HCT116 (cell line): ENCODE results near the gene ZNF678. TPM values are rescaled to one million over a fixed set of nuclear protein-coding genes. Genes with fewer than 3 reads are reported as not detected.

Source experiments
- ATAC-seq: fragments of 200-7000 bp; cut with Tn5 transposase; 2 replicates; pipeline ENCODE4 v1.9.1; 2020; ENCODE audit warnings: mild to moderate bottlenecking, moderate library complexity
- BruUV-seq: library from RNA; stranded (reverse); fragments of 400-500 nt; replicated peaks from 2 replicates; lab custom pipeline; 2021; lab: Mats Ljungman, UMichigan
- CTCF ChIA-PET: fragments of 300-600 bp; sonication (Branson Sonifier 250); formaldehyde crosslinking; loops from one replicate; lab custom pipeline; 2021; ENCODE audit warnings: antibody characterized with exemption; lab: Charles Lee
- POLR2A ChIA-PET: fragments of 300-600, 350-600 bp; sonication (Branson Sonifier 250); formaldehyde crosslinking; loops from one replicate; lab custom pipeline; 2021; ENCODE audit warnings: antibody characterized with exemption; lab: Charles Lee
- RAD21 ChIA-PET, 2 experiments: fragments of 300-600 bp; sonication (Branson Sonifier 250); formaldehyde crosslinking; loops; one replicate each; lab custom pipeline; 2023; ENCODE audit warnings: low total read pairs in 2 of 2; ENCODE audit not compliant: uncharacterized antibody in 2 of 2, unreplicated experiment in 2 of 2, low non-redundant PET in 1 of 2; lab: Charles Lee
- DNase-seq: peaks from one replicate; pipeline ENCODE4 v3.0.0-alpha.2; 2010; ENCODE audit warnings: low read depth, low spot score
- H2AFZ ChIP-seq: fragments of 200-600 bp; shearing (Covaris generic), sonication (generic); 2 replicates; pipeline ENCODE4 v1.6.1; 2017; ENCODE audit warnings: low read depth, mixed run types, mixed read lengths, antibody characterized with exemption, low read length; ENCODE audit not compliant: poor library complexity, severe bottlenecking
- H3K27ac ChIP-seq: 2 replicates; pipeline ENCODE4 v1.5.1; 2012; ENCODE audit warnings: low read depth, low read length
- H3K27me3 ChIP-seq: fragments of 200-600 bp; sonication (generic); 2 replicates; pipeline ENCODE4 v1.6.1; 2016; ENCODE audit warnings: mixed run types, low read length, mixed read lengths; ENCODE audit not compliant: insufficient read depth
- H3K36me3 ChIP-seq, 2 experiments: fragments of 200-500 bp in 1 of 2; fragments of 200-600 bp in 1 of 2; sonication (Bioruptor generic) in 1 of 2; sonication (generic) in 1 of 2; 2 replicates each; pipeline versions ENCODE4 v1.5.1 to v1.6.1; 2014 to 2016; ENCODE audit warnings: low read length in 2 of 2, inconsistent platforms in 1 of 2, mixed read lengths in 1 of 2, mixed run types in 1 of 2; ENCODE audit not compliant: insufficient read depth in 2 of 2, control insufficient read depth in 1 of 2
- H3K4me1 ChIP-seq, 2 experiments: fragments of 200-600 bp in 1 of 2; sonication (generic) in 1 of 2; 2 replicates each; pipeline versions ENCODE4 v1.5.1 to v1.6.1; 2012 to 2017; ENCODE audit warnings: low read length in 2 of 2, inconsistent platforms in 1 of 2, mild to moderate bottlenecking in 1 of 2, mixed read lengths in 1 of 2, mixed run types in 1 of 2, moderate library complexity in 1 of 2; ENCODE audit not compliant: insufficient read depth in 2 of 2, control insufficient read depth in 1 of 2
- H3K4me2 ChIP-seq: fragments of 200-600 bp; sonication (generic); 2 replicates; pipeline ENCODE4 v1.6.1; 2017; ENCODE audit warnings: mixed run types, low read length, mixed read lengths
- H3K4me3 ChIP-seq, 2 experiments: fragments of 200-600 bp in 1 of 2; sonication (generic) in 1 of 2; replicated peaks in 1 of 2; 2 replicates each; pipeline ENCODE4 v1.5.1; 2011 to 2016; ENCODE audit warnings: low read length in 2 of 2, control low read depth in 1 of 2, low read depth in 1 of 2, mild to moderate bottlenecking in 1 of 2, mixed read lengths in 1 of 2, mixed run types in 1 of 2
- H3K79me2 ChIP-seq: fragments of 200-600 bp; sonication (generic); 2 replicates; pipeline ENCODE4 v1.6.1; 2017; ENCODE audit warnings: mild to moderate bottlenecking, mixed run types, low read length, moderate library complexity, mixed read lengths; ENCODE audit not compliant: insufficient read depth
- H3K9ac ChIP-seq: fragments of 200-600 bp; sonication (generic); 2 replicates; pipeline ENCODE4 v1.6.1; 2016; ENCODE audit warnings: low read length, mixed read lengths
- H3K9me2 ChIP-seq: fragments of 200-600 bp; sonication (generic), shearing (Covaris generic); 2 replicates; pipeline ENCODE4 v1.6.1; 2017; ENCODE audit warnings: mixed run types, mild to moderate bottlenecking, moderate library complexity; ENCODE audit not compliant: insufficient read depth
- H3K9me3 ChIP-seq, 2 experiments: fragments of 200-500 bp in 1 of 2; fragments of 200-600 bp in 1 of 2; sonication (Bioruptor generic) in 1 of 2; sonication (generic) in 1 of 2; 2 replicates each; pipeline ENCODE4 v1.6.1; 2014 to 2017; ENCODE audit warnings: low read length in 2 of 2, mixed read lengths in 2 of 2, inconsistent platforms in 1 of 2, low read depth in 1 of 2, mild to moderate bottlenecking in 1 of 2, mixed run types in 1 of 2, moderate library complexity in 1 of 2; ENCODE audit not compliant: control insufficient read depth in 1 of 2, insufficient read depth in 1 of 2
- H4K20me1 ChIP-seq: fragments of 200-600 bp; sonication (generic), shearing (Covaris generic); 2 replicates; pipeline ENCODE4 v1.6.1; 2017; ENCODE audit warnings: mixed run types, mild to moderate bottlenecking, moderate library complexity; ENCODE audit not compliant: insufficient read depth
- CBX3 ChIP-seq: IDR thresholded peaks from 2 replicates; pipeline ENCODE4 v1.6.1; 2012; ENCODE audit warnings: low read depth
- CEBPB ChIP-seq: IDR thresholded peaks from 2 replicates; pipeline ENCODE4 v1.6.1; 2012; ENCODE audit warnings: low read depth
- EGR1 ChIP-seq: IDR thresholded peaks from 2 replicates; pipeline ENCODE4 v1.6.1; 2012; ENCODE audit warnings: low read depth
- EZH2 ChIP-seq: fragments of 200-600 bp; sonication (generic); IDR thresholded peaks from 2 replicates; pipeline ENCODE4 v1.6.1; 2017; ENCODE audit warnings: antibody characterized with exemption, mixed run types
- EZH2phosphoT487 ChIP-seq: fragments of 200-600 bp; IDR thresholded peaks from 2 replicates; pipeline ENCODE4 v1.6.1; 2018; ENCODE audit warnings: antibody characterized with exemption, borderline replicate concordance
- FOSL1 ChIP-seq: IDR thresholded peaks from 2 replicates; pipeline ENCODE4 v1.6.1; 2012; ENCODE audit warnings: low read depth
- JUND ChIP-seq: IDR thresholded peaks from 2 replicates; pipeline ENCODE4 v1.6.1; 2012
- POLR2AphosphoS5 ChIP-seq: IDR thresholded peaks from 2 replicates; pipeline ENCODE4 v1.6.1; 2011; ENCODE audit warnings: mild to moderate bottlenecking, low read depth, low read length, moderate library complexity
- RAD21 ChIP-seq: IDR thresholded peaks from 2 replicates; pipeline ENCODE4 v1.6.1; 2012; ENCODE audit warnings: low read depth, mild to moderate bottlenecking
- SIN3A ChIP-seq: IDR thresholded peaks from 2 replicates; pipeline ENCODE4 v1.6.1; 2012; ENCODE audit warnings: low read depth
- SP1 ChIP-seq: IDR thresholded peaks from 2 replicates; pipeline ENCODE4 v1.6.1; 2012; ENCODE audit warnings: low read depth
- SRF ChIP-seq: IDR thresholded peaks from 2 replicates; pipeline ENCODE4 v1.6.1; 2012; ENCODE audit warnings: low read depth
- TCF7L2 ChIP-seq: IDR thresholded peaks from 2 replicates; pipeline ENCODE4 v1.7.0; 2011; ENCODE audit warnings: borderline replicate concordance, inconsistent platforms; ENCODE audit not compliant: insufficient read depth, insufficient read length; ENCODE audit errors: extremely low read depth
- YY1 ChIP-seq: IDR thresholded peaks from 2 replicates; pipeline ENCODE4 v1.6.1; 2011; ENCODE audit warnings: low read length, low read depth, moderate library complexity, mild to moderate bottlenecking; ENCODE audit not compliant: insufficient replicate concordance; ENCODE audit errors: extremely low read depth
- ZNF274 ChIP-seq: fragments of 200-500 bp; sonication (Bioruptor generic); IDR thresholded peaks from 2 replicates; pipeline ENCODE4 v1.6.1; 2014; ENCODE audit warnings: mild to moderate bottlenecking, low read depth, low read length, inconsistent platforms
- intact Hi-C: fragments of 100-400 bp; cut with micrococcal nuclease; formaldehyde crosslinking; loops from 2 replicates; pipeline ENCODE4 v1.10.0; 2022
- total RNA-seq: library from RNA; stranded (reverse); gene quantifications from one replicate; pipeline ENCODE4 v1.2.1, GENCODE V29; 2021; ENCODE audit not compliant: unreplicated experiment
- TF ChIP-seq, protein P1 (sequence below): IDR thresholded peaks from 2 replicates; pipeline ENCODE4 v1.6.1; 2011; ENCODE audit warnings: mild to moderate bottlenecking, low read length, moderate library complexity; ENCODE audit not compliant: insufficient replicate concordance; ENCODE audit errors: extremely low read depth
- TF ChIP-seq, protein P2 (sequence below): IDR thresholded peaks from 2 replicates; pipeline ENCODE4 v1.6.1; 2012; ENCODE audit warnings: low read depth
- TF ChIP-seq, protein P3 (sequence below): IDR thresholded peaks from 2 replicates; pipeline ENCODE4 v1.6.1; 2012
- TF ChIP-seq, protein P4 (sequence below): IDR thresholded peaks from 2 replicates; pipeline ENCODE4 v1.6.1; 2012
- TF ChIP-seq, protein P5 (sequence below), 3 experiments: fragments of 200-600 bp in 1 of 3; sonication (generic) in 1 of 3; IDR thresholded peaks in 2 of 3; conservative IDR thresholded peaks in 1 of 3; 2 replicates each; pipeline ENCODE4 v1.5.1; 2012 to 2017; ENCODE audit warnings: low read depth in 2 of 3, low read length in 2 of 3, antibody characterized with exemption in 1 of 3, borderline replicate concordance in 1 of 3, control low read depth in 1 of 3, mild to moderate bottlenecking in 1 of 3, mixed read lengths in 1 of 3, mixed run types in 1 of 3, moderate library complexity in 1 of 3; ENCODE audit not compliant: insufficient read depth in 1 of 3

The ZNF678 gene
- total RNA-seq, 1 experiment from 2014 or later = 6.1 TPM

DNA sequence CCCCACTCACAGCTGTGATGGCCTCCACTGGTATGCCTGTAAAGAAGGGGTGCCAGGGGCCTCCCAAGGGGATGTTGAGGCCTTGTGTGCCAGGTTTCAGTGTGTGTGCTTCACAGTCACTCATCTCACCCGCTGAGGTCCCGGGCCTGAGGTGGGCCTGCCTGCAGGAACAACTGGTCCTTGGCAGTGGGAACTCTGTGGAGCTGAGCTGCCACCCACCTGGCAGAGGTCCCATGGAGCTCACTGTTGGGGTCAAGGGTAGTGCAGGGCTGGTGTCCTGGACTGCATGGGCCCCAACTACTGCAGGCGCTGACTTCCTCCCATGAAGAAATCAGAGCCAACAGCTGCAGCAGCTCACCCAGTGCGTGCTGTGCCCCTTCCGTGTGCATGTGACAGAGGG lies 17.3 kb upstream of the ZNF678 start:
- Histone ChIP-seq H3K79me2 (no peaks in the 10 kb centered on the region), H3K9me3 (no peaks in the 10 kb centered on the region), H3K36me3 (no peaks in the 10 kb centered on the region)
- intact Hi-C loops = no loop called here
- RAD21 ChIA-PET = no interaction called here
- TF ChIP-seq FOSL1 (no peak), SP1 (no peak), JUND (no peak), CBX3 (no peak), EGR1 (no peak), YY1 (no peak), SIN3A (no peak), CEBPB (no peak), ZNF274 (no peak), EZH2 (no peak), TCF7L2 (no peak), POLR2AphosphoS5 (no peak), SRF (no peak), RAD21 (no peak), EZH2phosphoT487 (no peak)
- TF ChIP-seq, protein P1, sequence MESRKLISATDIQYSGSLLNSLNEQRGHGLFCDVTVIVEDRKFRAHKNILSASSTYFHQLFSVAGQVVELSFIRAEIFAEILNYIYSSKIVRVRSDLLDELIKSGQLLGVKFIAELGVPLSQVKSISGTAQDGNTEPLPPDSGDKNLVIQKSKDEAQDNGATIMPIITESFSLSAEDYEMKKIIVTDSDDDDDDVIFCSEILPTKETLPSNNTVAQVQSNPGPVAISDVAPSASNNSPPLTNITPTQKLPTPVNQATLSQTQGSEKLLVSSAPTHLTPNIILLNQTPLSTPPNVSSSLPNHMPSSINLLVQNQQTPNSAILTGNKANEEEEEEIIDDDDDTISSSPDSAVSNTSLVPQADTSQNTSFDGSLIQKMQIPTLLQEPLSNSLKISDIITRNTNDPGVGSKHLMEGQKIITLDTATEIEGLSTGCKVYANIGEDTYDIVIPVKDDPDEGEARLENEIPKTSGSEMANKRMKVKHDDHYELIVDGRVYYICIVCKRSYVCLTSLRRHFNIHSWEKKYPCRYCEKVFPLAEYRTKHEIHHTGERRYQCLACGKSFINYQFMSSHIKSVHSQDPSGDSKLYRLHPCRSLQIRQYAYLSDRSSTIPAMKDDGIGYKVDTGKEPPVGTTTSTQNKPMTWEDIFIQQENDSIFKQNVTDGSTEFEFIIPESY = no peak
- TF ChIP-seq, protein P2, sequence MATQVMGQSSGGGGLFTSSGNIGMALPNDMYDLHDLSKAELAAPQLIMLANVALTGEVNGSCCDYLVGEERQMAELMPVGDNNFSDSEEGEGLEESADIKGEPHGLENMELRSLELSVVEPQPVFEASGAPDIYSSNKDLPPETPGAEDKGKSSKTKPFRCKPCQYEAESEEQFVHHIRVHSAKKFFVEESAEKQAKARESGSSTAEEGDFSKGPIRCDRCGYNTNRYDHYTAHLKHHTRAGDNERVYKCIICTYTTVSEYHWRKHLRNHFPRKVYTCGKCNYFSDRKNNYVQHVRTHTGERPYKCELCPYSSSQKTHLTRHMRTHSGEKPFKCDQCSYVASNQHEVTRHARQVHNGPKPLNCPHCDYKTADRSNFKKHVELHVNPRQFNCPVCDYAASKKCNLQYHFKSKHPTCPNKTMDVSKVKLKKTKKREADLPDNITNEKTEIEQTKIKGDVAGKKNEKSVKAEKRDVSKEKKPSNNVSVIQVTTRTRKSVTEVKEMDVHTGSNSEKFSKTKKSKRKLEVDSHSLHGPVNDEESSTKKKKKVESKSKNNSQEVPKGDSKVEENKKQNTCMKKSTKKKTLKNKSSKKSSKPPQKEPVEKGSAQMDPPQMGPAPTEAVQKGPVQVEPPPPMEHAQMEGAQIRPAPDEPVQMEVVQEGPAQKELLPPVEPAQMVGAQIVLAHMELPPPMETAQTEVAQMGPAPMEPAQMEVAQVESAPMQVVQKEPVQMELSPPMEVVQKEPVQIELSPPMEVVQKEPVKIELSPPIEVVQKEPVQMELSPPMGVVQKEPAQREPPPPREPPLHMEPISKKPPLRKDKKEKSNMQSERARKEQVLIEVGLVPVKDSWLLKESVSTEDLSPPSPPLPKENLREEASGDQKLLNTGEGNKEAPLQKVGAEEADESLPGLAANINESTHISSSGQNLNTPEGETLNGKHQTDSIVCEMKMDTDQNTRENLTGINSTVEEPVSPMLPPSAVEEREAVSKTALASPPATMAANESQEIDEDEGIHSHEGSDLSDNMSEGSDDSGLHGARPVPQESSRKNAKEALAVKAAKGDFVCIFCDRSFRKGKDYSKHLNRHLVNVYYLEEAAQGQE = no peak
- TF ChIP-seq, protein P3, sequence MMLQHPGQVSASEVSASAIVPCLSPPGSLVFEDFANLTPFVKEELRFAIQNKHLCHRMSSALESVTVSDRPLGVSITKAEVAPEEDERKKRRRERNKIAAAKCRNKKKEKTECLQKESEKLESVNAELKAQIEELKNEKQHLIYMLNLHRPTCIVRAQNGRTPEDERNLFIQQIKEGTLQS = no peak
- TF ChIP-seq, protein P4, sequence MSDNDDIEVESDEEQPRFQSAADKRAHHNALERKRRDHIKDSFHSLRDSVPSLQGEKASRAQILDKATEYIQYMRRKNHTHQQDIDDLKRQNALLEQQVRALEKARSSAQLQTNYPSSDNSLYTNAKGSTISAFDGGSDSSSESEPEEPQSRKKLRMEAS = no peak
- TF ChIP-seq, protein P5, sequence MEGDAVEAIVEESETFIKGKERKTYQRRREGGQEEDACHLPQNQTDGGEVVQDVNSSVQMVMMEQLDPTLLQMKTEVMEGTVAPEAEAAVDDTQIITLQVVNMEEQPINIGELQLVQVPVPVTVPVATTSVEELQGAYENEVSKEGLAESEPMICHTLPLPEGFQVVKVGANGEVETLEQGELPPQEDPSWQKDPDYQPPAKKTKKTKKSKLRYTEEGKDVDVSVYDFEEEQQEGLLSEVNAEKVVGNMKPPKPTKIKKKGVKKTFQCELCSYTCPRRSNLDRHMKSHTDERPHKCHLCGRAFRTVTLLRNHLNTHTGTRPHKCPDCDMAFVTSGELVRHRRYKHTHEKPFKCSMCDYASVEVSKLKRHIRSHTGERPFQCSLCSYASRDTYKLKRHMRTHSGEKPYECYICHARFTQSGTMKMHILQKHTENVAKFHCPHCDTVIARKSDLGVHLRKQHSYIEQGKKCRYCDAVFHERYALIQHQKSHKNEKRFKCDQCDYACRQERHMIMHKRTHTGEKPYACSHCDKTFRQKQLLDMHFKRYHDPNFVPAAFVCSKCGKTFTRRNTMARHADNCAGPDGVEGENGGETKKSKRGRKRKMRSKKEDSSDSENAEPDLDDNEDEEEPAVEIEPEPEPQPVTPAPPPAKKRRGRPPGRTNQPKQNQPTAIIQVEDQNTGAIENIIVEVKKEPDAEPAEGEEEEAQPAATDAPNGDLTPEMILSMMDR (IDR thresholded peaks at IDR 0.05 in 2 of 3, conservative IDR thresholded peaks at IDR 0.05 in 1 of 3; ENCODE audit: borderline replicate concordance in 1 of 3, insufficient read depth in 1 of 3, low read depth in 2 of 3, low read length in 2 of 3) = no peak
- TF ChIP-seq, all 23 proteins: peak for 0
- Histone ChIP-seq H3K4me2 (no peak overlapping the region), H3K9me2 (no peaks in the 10 kb centered on the region), H3K27ac (no peak overlapping the region), H3K4me1 (peaks cover 0 to 11% of the 10 kb centered on the region in 2 experiments; a peak in 3 of 4 replicates), H3K9ac (no peak overlapping the region), H3K27me3 (no peaks in the 10 kb centered on the region), H3K4me3 (no peak overlapping the region), H4K20me1 (no peaks in the 10 kb centered on the region), H2AFZ (no peak overlapping the region)
- CTCF ChIA-PET = no interaction called here
- POLR2A ChIA-PET = no interaction called here
- ATAC-seq (no peak), DNase-seq (no peak)
- no TSS peak for BruUV-seq
